ENCODE measurements around the gene SMG6. TPM values are rescaled to one million over a fixed set of nuclear protein-coding genes. Genes with fewer than 3 reads are reported as not detected.

Gene SMG6
- total and polyA plus RNA-seq, 2 of the 13 experiments (the other 11 are each of a cell fraction or from before 2014, with no cell fraction given): 4.6 to 14.6 TPM

DNA sequence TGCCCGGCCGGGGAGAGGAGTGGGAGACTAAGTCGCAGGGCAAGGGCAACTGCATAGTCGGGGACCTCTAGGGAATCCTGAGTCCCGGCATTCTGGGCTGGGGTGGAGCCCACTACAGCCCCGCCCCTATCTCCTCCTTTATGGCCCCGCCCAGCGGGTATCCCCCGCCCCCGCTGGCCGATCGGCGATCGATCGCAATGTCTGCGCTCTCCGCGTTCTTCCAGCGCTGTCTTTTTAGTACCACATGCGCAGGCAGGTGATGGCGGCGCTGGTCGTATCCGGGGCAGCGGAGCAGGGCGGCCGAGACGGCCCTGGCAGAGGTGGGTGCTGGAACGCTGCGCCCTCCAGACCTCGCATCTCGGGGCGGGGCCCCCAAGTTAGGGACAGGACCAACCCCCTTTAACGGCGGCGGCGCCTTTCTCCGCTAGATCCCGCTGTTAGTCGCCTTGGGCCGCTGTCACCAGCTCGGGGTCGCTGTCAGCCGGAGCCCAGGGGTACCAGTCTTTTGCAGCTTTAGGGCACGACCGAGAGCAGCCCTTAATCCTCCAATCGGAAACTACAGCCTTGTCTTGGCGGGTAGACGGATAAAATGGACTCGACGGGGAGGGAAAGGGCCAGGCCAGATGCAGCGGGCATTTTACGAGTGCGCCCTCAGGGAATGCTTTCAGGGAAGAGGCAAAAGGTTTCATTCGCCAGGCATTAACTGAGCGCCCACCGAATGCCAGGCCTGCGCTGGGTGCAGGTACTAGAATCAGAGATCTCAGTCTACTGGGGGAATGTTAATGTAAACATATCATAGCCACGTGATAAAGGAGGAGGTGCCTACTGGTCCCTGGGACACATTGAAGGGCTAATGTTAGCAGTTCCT, 273.4 kb downstream of the SMG6 start, which contains the start of gene DPH1 (continued):
- TF ChIP-seq MIER3 (CRISPR knock-in tag; IDR thresholded peaks at IDR 0.05; ENCODE audit: borderline replicate concordance) (peak; percentile 45; the same call in 1 of the 2 replicates), ZNF367 (CRISPR knock-in tag; IDR thresholded peaks at IDR 0.05; ENCODE audit: borderline replicate concordance) (peak; percentile 78; the same call in 1 of the 2 replicates), ZNF75D (CRISPR knock-in tag; IDR thresholded peaks at IDR 0.05; ENCODE audit: borderline replicate concordance) (no peak), MEIS2 (CRISPR knock-in tag; IDR thresholded peaks at IDR 0.05) (no peak), TSC22D2 (CRISPR knock-in tag; IDR thresholded peaks at IDR 0.05; ENCODE audit: borderline replicate concordance) (peak; percentile 92; the same call in 1 of the 2 replicates), FOSL2 (CRISPR knock-in tag; IDR thresholded peaks at IDR 0.05) (peak; percentile 56), ZNF878 (CRISPR knock-in tag; IDR thresholded peaks at IDR 0.05) (no peak), ELF3 (CRISPR knock-in tag; IDR thresholded peaks at IDR 0.05) (peak; percentile 57), SIX1 (CRISPR knock-in tag; IDR thresholded peaks at IDR 0.05; ENCODE audit: borderline replicate concordance) (no peak), AHR (CRISPR knock-in tag; IDR thresholded peaks at IDR 0.05) (peak; percentile 13; the same call in 1 of the 2 replicates), TMF1 (CRISPR knock-in tag; IDR thresholded peaks at IDR 0.05; ENCODE audit: low read depth) (no peak), ZNF644 (CRISPR knock-in tag; IDR thresholded peaks at IDR 0.05; ENCODE audit: low read depth) (no peak), NBN (conservative IDR thresholded peaks at IDR 0.05) (no peak), HMG20B (CRISPR knock-in tag; conservative IDR thresholded peaks at IDR 0.05) (0 out of 2 replicates have a peak, but pooled peaks have one; percentile 36), STAG1 (CRISPR knock-in tag; IDR thresholded peaks at IDR 0.05) (no peak), PRPF4 (IDR thresholded peaks at IDR 0.05; ENCODE audit: low read depth, low read length, poor library complexity, severe bottlenecking) (no peak), ARNTL (CRISPR knock-in tag; IDR thresholded peaks at IDR 0.05) (peak; percentile 88), ZNF850 (CRISPR knock-in tag; conservative IDR thresholded peaks at IDR 0.05) (no peak)
- TF ChIP-seq, protein P1, sequence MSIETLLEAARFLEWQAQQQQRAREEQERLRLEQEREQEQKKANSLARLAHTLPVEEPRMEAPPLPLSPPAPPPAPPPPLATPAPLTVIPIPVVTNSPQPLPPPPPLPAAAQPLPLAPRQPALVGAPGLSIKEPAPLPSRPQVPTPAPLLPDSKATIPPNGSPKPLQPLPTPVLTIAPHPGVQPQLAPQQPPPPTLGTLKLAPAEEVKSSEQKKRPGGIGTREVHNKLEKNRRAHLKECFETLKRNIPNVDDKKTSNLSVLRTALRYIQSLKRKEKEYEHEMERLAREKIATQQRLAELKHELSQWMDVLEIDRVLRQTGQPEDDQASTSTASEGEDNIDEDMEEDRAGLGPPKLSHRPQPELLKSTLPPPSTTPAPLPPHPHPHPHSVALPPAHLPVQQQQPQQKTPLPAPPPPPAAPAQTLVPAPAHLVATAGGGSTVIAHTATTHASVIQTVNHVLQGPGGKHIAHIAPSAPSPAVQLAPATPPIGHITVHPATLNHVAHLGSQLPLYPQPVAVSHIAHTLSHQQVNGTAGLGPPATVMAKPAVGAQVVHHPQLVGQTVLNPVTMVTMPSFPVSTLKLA (IDR thresholded peaks at IDR 0.05): peak; percentile 73
- TF ChIP-seq, protein P2, sequence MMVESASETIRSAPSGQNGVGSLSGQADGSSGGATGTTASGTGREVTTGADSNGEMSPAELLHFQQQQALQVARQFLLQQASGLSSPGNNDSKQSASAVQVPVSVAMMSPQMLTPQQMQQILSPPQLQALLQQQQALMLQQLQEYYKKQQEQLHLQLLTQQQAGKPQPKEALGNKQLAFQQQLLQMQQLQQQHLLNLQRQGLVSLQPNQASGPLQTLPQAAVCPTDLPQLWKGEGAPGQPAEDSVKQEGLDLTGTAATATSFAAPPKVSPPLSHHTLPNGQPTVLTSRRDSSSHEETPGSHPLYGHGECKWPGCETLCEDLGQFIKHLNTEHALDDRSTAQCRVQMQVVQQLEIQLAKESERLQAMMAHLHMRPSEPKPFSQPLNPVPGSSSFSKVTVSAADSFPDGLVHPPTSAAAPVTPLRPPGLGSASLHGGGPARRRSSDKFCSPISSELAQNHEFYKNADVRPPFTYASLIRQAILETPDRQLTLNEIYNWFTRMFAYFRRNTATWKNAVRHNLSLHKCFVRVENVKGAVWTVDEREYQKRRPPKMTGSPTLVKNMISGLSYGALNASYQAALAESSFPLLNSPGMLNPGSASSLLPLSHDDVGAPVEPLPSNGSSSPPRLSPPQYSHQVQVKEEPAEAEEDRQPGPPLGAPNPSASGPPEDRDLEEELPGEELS (CRISPR knock-in tag; IDR thresholded peaks at IDR 0.05): peak; percentile 50; the same call in 1 of the 2 replicates
- TF ChIP-seq, protein P3, sequence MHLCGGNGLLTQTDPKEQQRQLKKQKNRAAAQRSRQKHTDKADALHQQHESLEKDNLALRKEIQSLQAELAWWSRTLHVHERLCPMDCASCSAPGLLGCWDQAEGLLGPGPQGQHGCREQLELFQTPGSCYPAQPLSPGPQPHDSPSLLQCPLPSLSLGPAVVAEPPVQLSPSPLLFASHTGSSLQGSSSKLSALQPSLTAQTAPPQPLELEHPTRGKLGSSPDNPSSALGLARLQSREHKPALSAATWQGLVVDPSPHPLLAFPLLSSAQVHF (CRISPR knock-in tag; IDR thresholded peaks at IDR 0.05): peak; percentile 76
- TF ChIP-seq, protein P4, sequence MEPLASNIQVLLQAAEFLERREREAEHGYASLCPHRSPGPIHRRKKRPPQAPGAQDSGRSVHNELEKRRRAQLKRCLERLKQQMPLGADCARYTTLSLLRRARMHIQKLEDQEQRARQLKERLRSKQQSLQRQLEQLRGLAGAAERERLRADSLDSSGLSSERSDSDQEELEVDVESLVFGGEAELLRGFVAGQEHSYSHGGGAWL (CRISPR knock-in tag; IDR thresholded peaks at IDR 0.05): peak; percentile 98
- TF ChIP-seq, protein P5, sequence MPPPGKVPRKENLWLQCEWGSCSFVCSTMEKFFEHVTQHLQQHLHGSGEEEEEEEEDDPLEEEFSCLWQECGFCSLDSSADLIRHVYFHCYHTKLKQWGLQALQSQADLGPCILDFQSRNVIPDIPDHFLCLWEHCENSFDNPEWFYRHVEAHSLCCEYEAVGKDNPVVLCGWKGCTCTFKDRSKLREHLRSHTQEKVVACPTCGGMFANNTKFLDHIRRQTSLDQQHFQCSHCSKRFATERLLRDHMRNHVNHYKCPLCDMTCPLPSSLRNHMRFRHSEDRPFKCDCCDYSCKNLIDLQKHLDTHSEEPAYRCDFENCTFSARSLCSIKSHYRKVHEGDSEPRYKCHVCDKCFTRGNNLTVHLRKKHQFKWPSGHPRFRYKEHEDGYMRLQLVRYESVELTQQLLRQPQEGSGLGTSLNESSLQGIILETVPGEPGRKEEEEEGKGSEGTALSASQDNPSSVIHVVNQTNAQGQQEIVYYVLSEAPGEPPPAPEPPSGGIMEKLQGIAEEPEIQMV (CRISPR knock-in tag; IDR thresholded peaks at IDR 0.05; ENCODE audit: low read depth): no peak

Data from HepG2 (cell line).